Sigmoid colon (tissue), 7 donors: ENCODE results near the gene MAD2L2. TPM values are rescaled to one million over a fixed set of nuclear protein-coding genes. Genes with fewer than 3 reads are reported as not detected.

ENCODE experiments used
- DNase-seq: peaks from one replicate; pipeline ENCODE4 v3.0.0-alpha.2; 2019
- H3K27ac ChIP-seq, 4 donors: fragments of 200-600 bp; sonication (generic); one replicate each; pipeline ENCODE4 v1.5.1; 2016 to 2019; ENCODE audit warnings: mild to moderate bottlenecking in 1 of 4
- H3K27me3 ChIP-seq, 3 donors: fragments of 200-600 bp; sonication (generic); one replicate each; pipeline ENCODE4 v1.5.1; 2019; ENCODE audit warnings: mild to moderate bottlenecking in 1 of 3
- H3K36me3 ChIP-seq, 4 donors: fragments of 200-600 bp; sonication (generic); one replicate each; pipeline ENCODE4 v1.5.1; 2016 to 2019
- H3K4me1 ChIP-seq, 4 donors: fragments of 200-600 bp; sonication (generic); one replicate each; pipeline ENCODE4 v1.5.1; 2017 to 2019
- H3K4me3 ChIP-seq, 4 donors: fragments of 200-600 bp; sonication (generic); one replicate each; pipeline ENCODE4 v1.5.1; 2017 to 2019; ENCODE audit warnings: mild to moderate bottlenecking in 2 of 4, moderate library complexity in 1 of 4
- H3K9me3 ChIP-seq, 4 donors: fragments of 200-600 bp in 3 of 4; sonication (generic) in 3 of 4; one replicate each; pipeline versions ENCODE4 v1.5.1 to v1.6.1; 2013 to 2019
- EP300 ChIP-seq, 4 donors: sonication (generic); formaldehyde crosslinking; IDR thresholded peaks; one replicate each; pipeline ENCODE4 v1.6.1; 2017; ENCODE audit warnings: antibody characterized with exemption in 4 of 4
- POLR2A ChIP-seq, 2 donors: fragments of 450-650 bp; IDR thresholded peaks; one replicate each; pipeline ENCODE4 v1.6.1; 2016; ENCODE audit warnings: antibody characterized with exemption in 2 of 2, mild to moderate bottlenecking in 2 of 2, moderate library complexity in 2 of 2
- POLR2AphosphoS5 ChIP-seq, 4 donors: sonication (generic); formaldehyde crosslinking; IDR thresholded peaks; one replicate each; pipeline ENCODE4 v1.6.1; 2017; ENCODE audit warnings: antibody characterized with exemption in 4 of 4
- WGBS, 2 donors: extraction: QIAGEN DNeasy Blood & Tissue Kit; methylation state at CpG; one replicate each; pipeline ENCODE4 v1.1.7; 2013; 5-methylcytosine and 5-hydroxymethylcytosine counted together
- intact Hi-C: fragments of 100-400 bp; cut with DNase I; formaldehyde crosslinking; loops from one replicate; pipeline ENCODE4 v1.15.1; 2023
- polyA plus RNA-seq, 3 donors: library from polyadenylated mRNA; stranded (reverse); fragments of 200-250 nt; gene quantifications; one replicate each; pipeline ENCODE4 v1.2.3, GENCODE V29; 2013
- total RNA-seq, 4 donors: library from RNA; depleted of rRNA; stranded (reverse); fragments of >200 nt; gene quantifications; one replicate each; pipeline ENCODE4 v1.1.0, GENCODE V29; 2016
- TF ChIP-seq, protein P1 (sequence below), 4 experiments: fragments of 450-650 bp in 3 of 4; fragments of 200-600 bp in 1 of 4; IDR thresholded peaks; one replicate each; pipeline ENCODE4 v1.5.1; 2016 to 2019; ENCODE audit warnings: antibody characterized with exemption in 4 of 4, mild to moderate bottlenecking in 3 of 4, moderate library complexity in 2 of 4
- donor health status: healthy with polysubstance abuse.
- donor health status: Bipolar disorder and iron deficiency.
- donor health status: healthy.

MAD2L2 gene
- total and polyA plus RNA-seq, 7 donors: 8.8 to 57.9 (median 28.2) TPM

DNA sequence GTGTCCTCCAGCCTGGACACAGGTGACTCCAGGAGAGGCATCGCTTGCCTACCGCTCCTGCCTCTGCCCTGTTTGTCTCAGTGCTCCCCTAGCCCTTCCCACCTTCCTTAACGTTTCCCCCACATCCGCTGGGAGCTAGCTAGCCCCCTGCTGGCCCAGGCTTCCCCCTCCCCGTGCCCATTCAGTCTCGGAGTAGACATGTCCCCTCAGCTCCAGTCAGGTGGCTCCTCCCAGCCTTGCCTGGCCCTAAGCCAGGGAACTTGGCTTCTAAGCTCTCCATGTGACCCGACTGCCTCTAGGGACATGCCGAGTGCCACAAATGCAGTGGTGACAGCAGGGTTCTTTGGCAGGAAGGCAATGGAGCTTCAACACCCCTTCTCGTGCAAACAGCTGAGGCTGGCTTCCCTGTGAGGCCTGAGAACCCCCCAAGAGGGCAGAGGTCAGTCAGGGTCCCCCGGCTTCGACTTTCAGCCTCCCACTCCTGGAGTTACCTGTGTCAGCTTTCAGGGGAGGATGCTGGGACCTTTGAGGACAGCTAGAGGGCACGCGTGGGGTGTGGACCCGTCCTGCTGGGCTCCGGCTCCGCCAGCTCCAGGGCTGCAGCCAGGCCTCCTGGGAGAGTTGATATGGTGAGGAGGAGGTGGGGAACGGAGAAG is 26.8 kb upstream of the MAD2L2 start:
- intact Hi-C loops: no loop called here
- no peak overlapping the region for H3K4me3 ChIP-seq
- H3K27me3 ChIP-seq: peaks cover 0 to 42% (median 6%) of the 10 kb centered on the region in 3 donors
- no peak overlapping the region for H3K27ac ChIP-seq
- H3K9me3 ChIP-seq: no peaks in the 10 kb centered on the region
- no peak for DNase-seq
- no peak for TF ChIP-seq POLR2A (IDR thresholded peaks at IDR 0.05)
- no peak for TF ChIP-seq POLR2AphosphoS5 (IDR thresholded peaks at IDR 0.05)
- TF ChIP-seq, protein P1, sequence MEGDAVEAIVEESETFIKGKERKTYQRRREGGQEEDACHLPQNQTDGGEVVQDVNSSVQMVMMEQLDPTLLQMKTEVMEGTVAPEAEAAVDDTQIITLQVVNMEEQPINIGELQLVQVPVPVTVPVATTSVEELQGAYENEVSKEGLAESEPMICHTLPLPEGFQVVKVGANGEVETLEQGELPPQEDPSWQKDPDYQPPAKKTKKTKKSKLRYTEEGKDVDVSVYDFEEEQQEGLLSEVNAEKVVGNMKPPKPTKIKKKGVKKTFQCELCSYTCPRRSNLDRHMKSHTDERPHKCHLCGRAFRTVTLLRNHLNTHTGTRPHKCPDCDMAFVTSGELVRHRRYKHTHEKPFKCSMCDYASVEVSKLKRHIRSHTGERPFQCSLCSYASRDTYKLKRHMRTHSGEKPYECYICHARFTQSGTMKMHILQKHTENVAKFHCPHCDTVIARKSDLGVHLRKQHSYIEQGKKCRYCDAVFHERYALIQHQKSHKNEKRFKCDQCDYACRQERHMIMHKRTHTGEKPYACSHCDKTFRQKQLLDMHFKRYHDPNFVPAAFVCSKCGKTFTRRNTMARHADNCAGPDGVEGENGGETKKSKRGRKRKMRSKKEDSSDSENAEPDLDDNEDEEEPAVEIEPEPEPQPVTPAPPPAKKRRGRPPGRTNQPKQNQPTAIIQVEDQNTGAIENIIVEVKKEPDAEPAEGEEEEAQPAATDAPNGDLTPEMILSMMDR (IDR thresholded peaks at IDR 0.05): no peak
- no peak for TF ChIP-seq EP300 (IDR thresholded peaks at IDR 0.05)
- H3K36me3 ChIP-seq: no peaks in the 10 kb centered on the region
- WGBS, 2 donors: 28 to 57% methylated on average over 17 of the region's 17 CpGs
- no peaks in the 10 kb centered on the region for H3K4me1 ChIP-seq

DNA sequence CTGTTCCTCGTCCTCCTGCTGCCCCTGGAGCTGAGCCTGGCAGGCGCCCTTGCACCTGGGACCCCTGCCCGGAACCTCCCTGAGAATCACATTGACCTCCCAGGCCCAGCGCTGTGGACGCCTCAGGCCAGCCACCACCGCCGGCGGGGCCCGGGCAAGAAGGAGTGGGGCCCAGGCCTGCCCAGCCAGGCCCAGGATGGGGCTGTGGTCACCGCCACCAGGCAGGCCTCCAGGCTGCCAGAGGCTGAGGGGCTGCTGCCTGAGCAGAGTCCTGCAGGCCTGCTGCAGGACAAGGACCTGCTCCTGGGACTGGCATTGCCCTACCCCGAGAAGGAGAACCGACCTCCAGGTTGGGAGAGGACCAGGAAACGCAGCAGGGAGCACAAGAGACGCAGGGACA is 25.3 kb upstream of the MAD2L2 start:
- Histone ChIP-seq H3K4me3 (no peak overlapping the region), H3K27ac (no peak overlapping the region), H3K9me3 (no peaks in the 10 kb centered on the region), H3K4me1 (peaks cover 0 to 7% (median 5%) of the 10 kb centered on the region in 4 donors), H3K36me3 (no peaks in the 10 kb centered on the region), H3K27me3 (peaks cover 0 to 48% (median 6%) of the 10 kb centered on the region in 3 donors)
- intact Hi-C loops: no loop called here
- TF ChIP-seq EP300 (IDR thresholded peaks at IDR 0.05) (no peak), POLR2A (IDR thresholded peaks at IDR 0.05) (no peak), POLR2AphosphoS5 (IDR thresholded peaks at IDR 0.05) (no peak)
- TF ChIP-seq, protein P1 (IDR thresholded peaks at IDR 0.05): no peak
- 89 to 91% methylated on average over 14 of the region's 14 CpGs for WGBS, 2 donors
- no peak for DNase-seq

DNA sequence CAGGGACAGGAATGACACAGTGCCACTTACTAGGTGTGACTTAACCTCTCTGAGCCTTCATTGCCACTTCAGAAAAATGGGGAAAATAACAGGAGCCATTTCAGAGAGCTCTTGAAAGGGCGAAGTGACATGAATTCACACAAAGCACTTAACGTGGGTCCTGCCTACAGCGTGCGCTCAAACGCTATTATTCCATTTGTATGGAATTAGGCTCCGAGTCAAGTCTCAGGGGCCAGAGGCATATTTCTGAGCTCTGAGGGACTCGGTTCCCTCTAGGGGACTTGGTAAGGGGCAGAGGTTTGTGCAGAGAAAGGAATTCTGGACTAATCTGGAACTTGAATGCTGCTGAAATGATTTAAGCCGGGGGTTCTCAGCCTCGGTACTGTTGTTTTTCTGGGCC is 24.6 kb upstream of the MAD2L2 start:
- no peaks in the 10 kb centered on the region for H3K36me3 ChIP-seq
- peaks cover 0 to 51% (median 12%) of the 10 kb centered on the region in 3 donors for H3K27me3 ChIP-seq
- no peak overlapping the region for H3K4me3 ChIP-seq
- H3K4me1 ChIP-seq: peaks cover 0 to 11% (median 8%) of the 10 kb centered on the region in 4 donors
- H3K27ac ChIP-seq: no peak overlapping the region
- TF ChIP-seq EP300 (IDR thresholded peaks at IDR 0.05) (no peak), POLR2A (IDR thresholded peaks at IDR 0.05) (no peak), POLR2AphosphoS5 (IDR thresholded peaks at IDR 0.05) (no peak)
- TF ChIP-seq, protein P1 (IDR thresholded peaks at IDR 0.05): no peak
- H3K9me3 ChIP-seq: no peaks in the 10 kb centered on the region
- DNase-seq: no peak
- intact Hi-C loops: no loop called here
- 79 to 86% methylated on average over 9 of the region's 9 CpGs for WGBS, 2 donors

DNA sequence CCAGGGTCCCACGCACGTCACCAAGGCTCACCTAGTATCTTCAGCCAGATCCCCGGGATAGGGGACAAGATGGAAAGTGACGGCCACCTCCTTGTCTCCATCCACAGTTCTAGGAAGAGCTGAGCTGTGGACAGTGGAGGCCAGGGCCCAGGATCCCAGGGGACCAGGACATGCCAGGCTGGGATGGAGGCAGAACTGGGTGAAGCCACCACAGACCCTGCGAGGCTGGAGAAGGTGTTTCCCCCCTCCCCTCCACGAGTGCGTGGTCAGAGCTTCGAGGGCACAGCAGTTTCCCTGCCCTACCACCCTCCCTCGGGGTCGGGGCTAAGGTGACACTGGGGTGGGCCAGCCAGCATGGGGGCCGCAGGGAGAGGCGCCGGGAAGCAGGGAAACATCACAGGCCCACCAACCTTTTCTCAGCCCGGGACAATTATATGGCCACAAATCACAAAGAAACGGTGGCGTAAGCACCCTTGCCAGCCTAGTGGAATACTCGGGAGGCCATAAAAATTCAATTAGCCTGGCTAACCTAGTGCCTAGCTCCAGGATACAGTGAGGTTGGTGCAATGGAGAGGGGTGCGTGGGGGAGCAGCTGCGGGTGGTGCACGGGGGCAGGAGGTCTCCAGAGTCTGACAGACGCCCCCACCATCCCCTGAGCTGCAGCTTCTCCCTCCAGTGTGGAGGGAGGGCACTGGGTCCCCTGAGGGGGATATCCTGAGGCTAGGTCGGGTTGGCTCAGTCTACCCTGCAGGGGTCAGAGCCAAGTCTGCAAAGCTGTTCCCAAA is 23.9 kb upstream of the MAD2L2 start:
- H3K4me3 ChIP-seq: no peak overlapping the region
- H3K27me3 ChIP-seq: peaks cover 0 to 57% (median 14%) of the 10 kb centered on the region in 3 donors
- H3K27ac ChIP-seq: no peak overlapping the region
- WGBS, 2 donors: 50 to 58% methylated on average over 22 of the region's 22 CpGs
- DNase-seq: no peak
- no peaks in the 10 kb centered on the region for H3K36me3 ChIP-seq
- H3K9me3 ChIP-seq: no peaks in the 10 kb centered on the region
- intact Hi-C loops: loop anchor here (5.0 kb wide), 1 partner anchor 303 kb away; no protein-coding TSS in a partner anchor
- peaks cover 0 to 11% (median 8%) of the 10 kb centered on the region in 4 donors for H3K4me1 ChIP-seq
- TF ChIP-seq, protein P1 (IDR thresholded peaks at IDR 0.05): no peak
- no peak for TF ChIP-seq POLR2A (IDR thresholded peaks at IDR 0.05)
- no peak for TF ChIP-seq POLR2AphosphoS5 (IDR thresholded peaks at IDR 0.05)
- TF ChIP-seq EP300 (IDR thresholded peaks at IDR 0.05): no peak
